GM12878 (cell line): ENCODE measurements around the gene ICE2. TPM values are rescaled to one million over a fixed set of nuclear protein-coding genes. Genes with fewer than 3 reads are reported as not detected.

Source experiments
- BRCA1 ChIP-seq: IDR thresholded peaks from 2 replicates; pipeline ENCODE4 v1.6.1; 2011; ENCODE audit warnings: low read depth, low read length, improper control_type of control experiment
- CHD2 ChIP-seq: IDR thresholded peaks from 2 replicates; pipeline ENCODE4 v1.6.1; 2011; ENCODE audit warnings: low read depth, low read length, improper control_type of control experiment, borderline replicate concordance
- CREM ChIP-seq: IDR thresholded peaks from 2 replicates; pipeline ENCODE4 v1.6.1; 2014; ENCODE audit warnings: antibody characterized with exemption, low read depth
- ESRRA ChIP-seq: IDR thresholded peaks from 2 replicates; pipeline ENCODE4 v1.6.1; 2012; ENCODE audit warnings: mild to moderate bottlenecking, low read length, improper control_type of control experiment
- GABPA ChIP-seq: IDR thresholded peaks from 2 replicates; pipeline ENCODE4 v1.6.1; 2014; ENCODE audit warnings: antibody characterized with exemption, low read depth, mild to moderate bottlenecking, inconsistent platforms
- IRF4 ChIP-seq: IDR thresholded peaks from 2 replicates; pipeline ENCODE4 v1.6.1; 2011; ENCODE audit warnings: low read depth, low read length
- JUNB ChIP-seq: IDR thresholded peaks from 2 replicates; pipeline ENCODE4 v1.6.1; 2016; ENCODE audit warnings: antibody characterized with exemption, mild to moderate bottlenecking
- MTA2 ChIP-seq: fragments of 450-650 bp; IDR thresholded peaks from 2 replicates; pipeline ENCODE4 v1.6.1; 2016; ENCODE audit warnings: low read depth, mild to moderate bottlenecking, moderate library complexity
- MXI1 ChIP-seq: fragments of 150-350 bp; IDR thresholded peaks from 2 replicates; pipeline ENCODE4 v1.6.1; 2011; ENCODE audit warnings: low read depth, mild to moderate bottlenecking, inconsistent platforms, low read length, improper control_type of control experiment
- MYB ChIP-seq: fragments of 150-350 bp; IDR thresholded peaks from 2 replicates; pipeline ENCODE4 v1.6.1; 2014; ENCODE audit warnings: mild to moderate bottlenecking, low read depth, low read length, borderline replicate concordance
- NR2C1 ChIP-seq: fragments of 450-650 bp; IDR thresholded peaks from 2 replicates; pipeline ENCODE4 v1.6.1; 2017; ENCODE audit warnings: antibody characterized with exemption, mild to moderate bottlenecking, moderate library complexity
- PML ChIP-seq: IDR thresholded peaks from 2 replicates; pipeline ENCODE4 v1.6.1; 2012; ENCODE audit warnings: low read length, inconsistent platforms
- SIN3A ChIP-seq: IDR thresholded peaks from 2 replicates; pipeline ENCODE4 v1.6.1; 2012; ENCODE audit warnings: low read depth, low read length, improper control_type of control experiment
- SUZ12 ChIP-seq: fragments of 200-600 bp; sonication (generic); IDR thresholded peaks from one replicate; pipeline ENCODE4 v1.6.1; 2018; ENCODE audit warnings: antibody characterized with exemption, mild to moderate bottlenecking; ENCODE audit not compliant: unreplicated experiment
- TARDBP ChIP-seq: IDR thresholded peaks from 2 replicates; pipeline ENCODE4 v1.6.1; 2016; ENCODE audit warnings: borderline replicate concordance
- TCF12 ChIP-seq: IDR thresholded peaks from 2 replicates; pipeline ENCODE4 v1.6.1; 2011; ENCODE audit warnings: low read depth, mild to moderate bottlenecking, low read length
- TCF7 ChIP-seq: IDR thresholded peaks from 2 replicates; pipeline ENCODE4 v1.6.1; 2014; ENCODE audit warnings: antibody characterized with exemption, borderline replicate concordance
- ZSCAN29 ChIP-seq: fragments of 450-650 bp; IDR thresholded peaks from 2 replicates; pipeline ENCODE4 v1.6.1; 2017; ENCODE audit warnings: mild to moderate bottlenecking, moderate library complexity
- polyA plus RNA-seq, 11 experiments: library from polyadenylated mRNA; depleted of rRNA in 4 of 11; unstranded in 6 of 11; stranded (reverse) in 5 of 11; fragments of >200 nt; fragmentation: Nextera tagmentation in 4 of 11; fragmentation: Illumina TruSeq in 1 of 11; extraction: Ambion mirVana in 4 of 11; extraction: Trizol in 1 of 11; gene quantifications; 1 replicate in 1 of 11; 2 replicates in 10 of 11; pipeline versions ENCODE4 v1.2.1 to v1.2.3, GENCODE V29; 2011 to 2016; ENCODE audit warnings: inconsistent platforms in 2 of 11, missing spikeins in 2 of 11, low read depth in 1 of 11
- total RNA-seq, 4 experiments: library from RNA; depleted of rRNA in 3 of 4; stranded (reverse); fragments of >200 nt in 3 of 4; fragmentation: Illumina TruSeq in 1 of 4; extraction: Trizol in 1 of 4; gene quantifications; 2 replicates each; pipeline versions ENCODE4 v1.2.1 to v1.2.3, GENCODE V29; 2013 to 2021
- TF ChIP-seq, protein P1 (sequence below): IDR thresholded peaks from 2 replicates; pipeline ENCODE4 v1.6.1; 2011; ENCODE audit warnings: low read depth, low read length, improper control_type of control experiment, borderline replicate concordance
- TF ChIP-seq, protein P2 (sequence below): fragments of 450-650 bp; IDR thresholded peaks from 2 replicates; pipeline ENCODE4 v1.6.1; 2016; ENCODE audit warnings: mild to moderate bottlenecking, moderate library complexity, borderline replicate concordance
- TF ChIP-seq, protein P3 (sequence below): fragments of 450-650 bp; IDR thresholded peaks from 2 replicates; pipeline ENCODE4 v1.6.1; 2016; ENCODE audit warnings: mild to moderate bottlenecking
- TF ChIP-seq, protein P4 (sequence below): fragments of 450-650 bp; IDR thresholded peaks from 2 replicates; pipeline ENCODE4 v1.6.1; 2017; ENCODE audit warnings: mild to moderate bottlenecking, low read depth, inconsistent platforms; ENCODE audit not compliant: poor library complexity, severe bottlenecking

ICE2 gene
- total and polyA plus RNA-seq, 10 of the 15 experiments (the other 5 are each of a cell fraction or from before 2014, with no cell fraction given): 14.2 to 62.0 (median 44.9) TPM

DNA sequence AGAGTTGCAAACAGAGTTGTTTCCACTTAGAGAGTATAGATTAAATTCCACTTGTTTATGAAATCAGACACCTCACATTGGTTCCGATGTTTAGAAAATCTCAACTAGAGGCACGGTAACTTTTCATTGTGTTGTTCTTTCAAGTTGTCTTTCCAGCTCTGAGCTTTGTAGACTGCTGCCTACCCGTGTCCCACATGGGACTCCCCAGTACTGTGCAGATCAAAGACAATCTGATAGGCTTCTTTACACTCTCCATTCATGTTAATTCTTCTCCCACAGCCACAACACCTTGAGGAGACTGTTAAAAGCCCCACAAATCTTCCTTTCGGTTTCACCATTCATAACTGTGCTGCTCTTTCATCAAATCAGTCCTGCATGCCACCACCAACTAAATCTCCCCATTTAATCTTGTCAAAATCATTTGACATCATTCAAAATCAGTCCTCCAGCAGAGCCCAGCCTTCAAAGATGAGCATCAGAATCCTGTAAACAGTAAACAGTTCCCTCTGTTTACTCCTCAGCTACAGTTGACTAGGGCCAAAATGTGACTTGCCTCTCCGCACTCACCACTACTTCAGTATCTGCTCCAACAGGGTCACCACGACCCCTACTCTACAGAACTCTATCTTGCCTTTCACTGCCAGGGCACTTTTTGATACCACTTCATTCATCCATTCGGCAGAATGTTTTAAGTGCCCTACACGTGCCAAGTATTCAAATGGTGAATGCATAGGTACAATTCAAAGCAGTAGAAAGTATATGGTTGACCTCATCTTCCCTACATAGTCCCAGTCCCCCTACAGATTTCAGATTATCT, 89.5 kb downstream of the ICE2 start (continued):
- TF ChIP-seq CREM: no peak
- TF ChIP-seq, protein P1, sequence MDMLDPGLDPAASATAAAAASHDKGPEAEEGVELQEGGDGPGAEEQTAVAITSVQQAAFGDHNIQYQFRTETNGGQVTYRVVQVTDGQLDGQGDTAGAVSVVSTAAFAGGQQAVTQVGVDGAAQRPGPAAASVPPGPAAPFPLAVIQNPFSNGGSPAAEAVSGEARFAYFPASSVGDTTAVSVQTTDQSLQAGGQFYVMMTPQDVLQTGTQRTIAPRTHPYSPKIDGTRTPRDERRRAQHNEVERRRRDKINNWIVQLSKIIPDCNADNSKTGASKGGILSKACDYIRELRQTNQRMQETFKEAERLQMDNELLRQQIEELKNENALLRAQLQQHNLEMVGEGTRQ: no peak
- no peak for TF ChIP-seq MXI1
- TF ChIP-seq JUNB: 0 out of 2 replicates have a peak, but pooled peaks have one; percentile 20
- TF ChIP-seq NR2C1: no peak
- no peak for TF ChIP-seq BRCA1
- TF ChIP-seq TCF7: peak; percentile 54; the same call in 1 of the 2 replicates
- no peak for TF ChIP-seq ESRRA
- TF ChIP-seq TARDBP: no peak
- TF ChIP-seq IRF4: no peak
- TF ChIP-seq, protein P2, sequence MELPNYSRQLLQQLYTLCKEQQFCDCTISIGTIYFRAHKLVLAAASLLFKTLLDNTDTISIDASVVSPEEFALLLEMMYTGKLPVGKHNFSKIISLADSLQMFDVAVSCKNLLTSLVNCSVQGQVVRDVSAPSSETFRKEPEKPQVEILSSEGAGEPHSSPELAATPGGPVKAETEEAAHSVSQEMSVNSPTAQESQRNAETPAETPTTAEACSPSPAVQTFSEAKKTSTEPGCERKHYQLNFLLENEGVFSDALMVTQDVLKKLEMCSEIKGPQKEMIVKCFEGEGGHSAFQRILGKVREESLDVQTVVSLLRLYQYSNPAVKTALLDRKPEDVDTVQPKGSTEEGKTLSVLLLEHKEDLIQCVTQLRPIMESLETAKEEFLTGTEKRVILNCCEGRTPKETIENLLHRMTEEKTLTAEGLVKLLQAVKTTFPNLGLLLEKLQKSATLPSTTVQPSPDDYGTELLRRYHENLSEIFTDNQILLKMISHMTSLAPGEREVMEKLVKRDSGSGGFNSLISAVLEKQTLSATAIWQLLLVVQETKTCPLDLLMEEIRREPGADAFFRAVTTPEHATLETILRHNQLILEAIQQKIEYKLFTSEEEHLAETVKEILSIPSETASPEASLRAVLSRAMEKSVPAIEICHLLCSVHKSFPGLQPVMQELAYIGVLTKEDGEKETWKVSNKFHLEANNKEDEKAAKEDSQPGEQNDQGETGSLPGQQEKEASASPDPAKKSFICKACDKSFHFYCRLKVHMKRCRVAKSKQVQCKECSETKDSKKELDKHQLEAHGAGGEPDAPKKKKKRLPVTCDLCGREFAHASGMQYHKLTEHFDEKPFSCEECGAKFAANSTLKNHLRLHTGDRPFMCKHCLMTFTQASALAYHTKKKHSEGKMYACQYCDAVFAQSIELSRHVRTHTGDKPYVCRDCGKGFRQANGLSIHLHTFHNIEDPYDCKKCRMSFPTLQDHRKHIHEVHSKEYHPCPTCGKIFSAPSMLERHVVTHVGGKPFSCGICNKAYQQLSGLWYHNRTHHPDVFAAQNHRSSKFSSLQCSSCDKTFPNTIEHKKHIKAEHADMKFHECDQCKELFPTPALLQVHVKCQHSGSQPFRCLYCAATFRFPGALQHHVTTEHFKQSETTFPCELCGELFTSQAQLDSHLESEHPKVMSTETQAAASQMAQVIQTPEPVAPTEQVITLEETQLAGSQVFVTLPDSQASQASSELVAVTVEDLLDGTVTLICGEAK: no peak
- TF ChIP-seq MYB: no peak
- no peak for TF ChIP-seq SUZ12
- TF ChIP-seq GABPA: no peak
- no peak for TF ChIP-seq TCF12
- TF ChIP-seq, protein P3, sequence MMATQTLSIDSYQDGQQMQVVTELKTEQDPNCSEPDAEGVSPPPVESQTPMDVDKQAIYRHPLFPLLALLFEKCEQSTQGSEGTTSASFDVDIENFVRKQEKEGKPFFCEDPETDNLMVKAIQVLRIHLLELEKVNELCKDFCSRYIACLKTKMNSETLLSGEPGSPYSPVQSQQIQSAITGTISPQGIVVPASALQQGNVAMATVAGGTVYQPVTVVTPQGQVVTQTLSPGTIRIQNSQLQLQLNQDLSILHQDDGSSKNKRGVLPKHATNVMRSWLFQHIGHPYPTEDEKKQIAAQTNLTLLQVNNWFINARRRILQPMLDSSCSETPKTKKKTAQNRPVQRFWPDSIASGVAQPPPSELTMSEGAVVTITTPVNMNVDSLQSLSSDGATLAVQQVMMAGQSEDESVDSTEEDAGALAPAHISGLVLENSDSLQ: 0 out of 2 replicates have a peak, but pooled peaks have one; percentile 24
- no peak for TF ChIP-seq SIN3A
- no peak for TF ChIP-seq PML
- TF ChIP-seq CHD2: no peak
- TF ChIP-seq MTA2: peak; percentile 30; the same call in 1 of the 2 replicates
- TF ChIP-seq ZSCAN29: no peak
- TF ChIP-seq, protein P4, sequence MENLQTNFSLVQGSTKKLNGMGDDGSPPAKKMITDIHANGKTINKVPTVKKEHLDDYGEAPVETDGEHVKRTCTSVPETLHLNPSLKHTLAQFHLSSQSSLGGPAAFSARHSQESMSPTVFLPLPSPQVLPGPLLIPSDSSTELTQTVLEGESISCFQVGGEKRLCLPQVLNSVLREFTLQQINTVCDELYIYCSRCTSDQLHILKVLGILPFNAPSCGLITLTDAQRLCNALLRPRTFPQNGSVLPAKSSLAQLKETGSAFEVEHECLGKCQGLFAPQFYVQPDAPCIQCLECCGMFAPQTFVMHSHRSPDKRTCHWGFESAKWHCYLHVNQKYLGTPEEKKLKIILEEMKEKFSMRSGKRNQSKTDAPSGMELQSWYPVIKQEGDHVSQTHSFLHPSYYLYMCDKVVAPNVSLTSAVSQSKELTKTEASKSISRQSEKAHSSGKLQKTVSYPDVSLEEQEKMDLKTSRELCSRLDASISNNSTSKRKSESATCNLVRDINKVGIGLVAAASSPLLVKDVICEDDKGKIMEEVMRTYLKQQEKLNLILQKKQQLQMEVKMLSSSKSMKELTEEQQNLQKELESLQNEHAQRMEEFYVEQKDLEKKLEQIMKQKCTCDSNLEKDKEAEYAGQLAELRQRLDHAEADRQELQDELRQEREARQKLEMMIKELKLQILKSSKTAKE: peak; percentile 38
